Brain microvascular endothelial cell (primary cell): Measurements from ENCODE around the gene LRRFIP2.

Source experiments
- DNase-seq: peaks from one replicate; pipeline ENCODE4 v3.0.0-alpha.2; 2020
- H3K27ac ChIP-seq: fragments of 250-450 bp; sonication (Bioruptor Pico); 2 replicates; pipeline ENCODE4 v1.5.1; 2020; ENCODE audit warnings: mild to moderate bottlenecking, moderate library complexity
- H3K27me3 ChIP-seq: fragments of 250-450 bp; sonication (Bioruptor Pico); replicated peaks from 2 replicates; pipeline ENCODE4 v1.5.1; 2020; ENCODE audit warnings: mild to moderate bottlenecking
- H3K36me3 ChIP-seq: fragments of 250-450 bp; sonication (Bioruptor Pico); replicated peaks from 2 replicates; pipeline ENCODE4 v1.5.1; 2020; ENCODE audit warnings: mild to moderate bottlenecking
- H3K4me3 ChIP-seq: 2 replicates; pipeline ENCODE4 v1.5.1; 2011; ENCODE audit warnings: low read depth, mild to moderate bottlenecking, control low read depth, low read length, moderate library complexity
- CTCF ChIP-seq: IDR thresholded peaks from 2 replicates; pipeline ENCODE4 v1.5.1; 2011; ENCODE audit warnings: low read depth, mild to moderate bottlenecking, moderate library complexity, low read length, control low read depth, inconsistent platforms; ENCODE audit errors: missing control alignments
- in situ Hi-C: cut with HindIII; loops from 2 replicates; pipeline ENCODE4 v1.10.0; 2017; ENCODE audit warnings: low sequenced_read_pairs, low pct_ligation_motif_present

The LRRFIP2 gene

DNA sequence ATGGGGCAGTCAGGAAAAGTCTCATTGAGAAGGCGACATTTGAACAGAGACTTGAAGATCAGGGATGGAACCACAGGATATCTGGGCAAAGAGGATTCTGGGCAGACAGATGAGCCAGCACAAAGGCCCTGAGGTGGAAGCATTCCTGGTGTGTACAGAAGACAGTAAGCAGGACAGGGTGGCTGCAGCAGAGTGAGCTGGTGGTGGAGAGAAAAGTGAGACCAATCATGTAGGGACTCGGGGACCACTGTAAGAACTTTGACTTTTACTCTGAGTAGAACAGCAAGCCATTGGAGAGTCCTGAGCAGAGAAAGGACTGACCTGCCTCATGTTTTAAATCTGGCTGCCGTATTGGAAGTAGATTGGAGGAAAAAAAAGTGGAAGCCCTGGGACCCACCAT lies 29.9 kb upstream of the LRRFIP2 start:
- no peak overlapping the region for H3K4me3 ChIP-seq
- H3K27me3 ChIP-seq = no peaks in the 10 kb centered on the region
- H3K36me3 ChIP-seq = no peaks in the 10 kb centered on the region
- no peak for DNase-seq
- in situ Hi-C loops = loop anchor here (25.0 kb wide), 1 partner anchor 167 kb away; no protein-coding TSS in a partner anchor
- no peak overlapping the region for H3K27ac ChIP-seq
- TF ChIP-seq CTCF = no peak

GRCh38 chr3:37202035-37202434 lies 27.7 kb upstream of the LRRFIP2 start:
- H3K27ac ChIP-seq = no peak overlapping the region
- no peak for TF ChIP-seq CTCF
- no peaks in the 10 kb centered on the region for H3K27me3 ChIP-seq
- H3K36me3 ChIP-seq = no peaks in the 10 kb centered on the region
- no peak for DNase-seq
- H3K4me3 ChIP-seq = no peak overlapping the region
- in situ Hi-C loops = loop anchor here (25.0 kb wide), 1 partner anchor 165 kb away; no protein-coding TSS in a partner anchor

DNA sequence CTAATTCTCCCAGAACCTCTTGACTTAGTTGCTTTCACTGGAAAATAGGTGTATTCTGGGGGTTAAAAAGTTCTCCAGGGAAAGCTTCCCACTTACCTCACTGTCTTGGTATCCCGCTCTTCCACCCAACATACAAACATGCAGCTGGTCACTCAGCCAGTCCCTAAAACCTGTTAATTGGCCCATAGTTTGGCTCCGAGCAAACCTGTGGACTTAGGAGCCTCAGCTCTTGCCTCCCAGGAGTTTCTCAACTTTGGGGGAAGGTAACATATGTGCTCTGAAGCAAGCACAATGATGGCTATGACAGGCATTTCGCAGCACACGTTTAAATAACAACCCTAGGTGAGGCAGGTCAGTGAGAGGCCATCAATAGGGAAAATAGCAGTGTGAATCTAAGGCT lies 25.8 kb upstream of the LRRFIP2 start:
- Histone ChIP-seq H3K4me3 (no peak overlapping the region), H3K27me3 (no peaks in the 10 kb centered on the region), H3K36me3 (no peaks in the 10 kb centered on the region), H3K27ac (no peak overlapping the region)
- in situ Hi-C loops = loop anchor here (25.0 kb wide), 1 partner anchor 163 kb away; no protein-coding TSS in a partner anchor
- DNase-seq = no peak
- no peak for TF ChIP-seq CTCF

- in situ Hi-C loops = no loop called here
- H3K27ac ChIP-seq = no peak overlapping the region
- no peaks in the 10 kb centered on the region for H3K27me3 ChIP-seq
- TF ChIP-seq CTCF = no peak
- no peaks in the 10 kb centered on the region for H3K36me3 ChIP-seq
- H3K4me3 ChIP-seq = no peak overlapping the region
- DNase-seq = no peak
Observed at GRCh38 chr3:37198996-37199395, 24.6 kb upstream of the LRRFIP2 start.

- H3K27ac ChIP-seq = no peak overlapping the region
- no peaks in the 10 kb centered on the region for H3K36me3 ChIP-seq
- no peak overlapping the region for H3K4me3 ChIP-seq
- in situ Hi-C loops = no loop called here
- DNase-seq = no peak
- no peaks in the 10 kb centered on the region for H3K27me3 ChIP-seq
- no peak for TF ChIP-seq CTCF
Observed at GRCh38 chr3:37198547-37198946, 24.2 kb upstream of the LRRFIP2 start.

GRCh38 chr3:37197810-37198371 lies 23.5 kb upstream of the LRRFIP2 start:
- no peak for DNase-seq
- no peak for TF ChIP-seq CTCF
- H3K4me3 ChIP-seq = no peak overlapping the region
- in situ Hi-C loops = no loop called here
- no peaks in the 10 kb centered on the region for H3K36me3 ChIP-seq
- H3K27me3 ChIP-seq = no peaks in the 10 kb centered on the region
- H3K27ac ChIP-seq = no peak overlapping the region
